ENCODE measurements around the gene CFAP74.
A peak's percentile ranks its signal among the peaks of the same experiment; 100 is the strongest.

CFAP74 gene

GRCh38 chr1:2047749-2048729 lies 44.5 kb upstream of the CFAP74 start:
- no peak overlapping the region for H3K4me3 ChIP-seq (ENCODE audit: low read depth, low read length)
- H3K27me3 ChIP-seq (ENCODE audit: control insufficient read depth, insufficient read depth, low read length): no peaks in the 10 kb centered on the region
- H3K36me3 ChIP-seq (ENCODE audit: control insufficient read depth, insufficient read depth, low read length): no peaks in the 10 kb centered on the region
- no peak for TF ChIP-seq CTCF (IDR thresholded peaks at IDR 0.05)
- H3K4me2 ChIP-seq (ENCODE audit: low read length): no peak overlapping the region
- no peak overlapping the region for H3K9ac ChIP-seq
- H3K9me3 ChIP-seq (ENCODE audit: control insufficient read depth, low read length): no peaks in the 10 kb centered on the region
- H2AFZ ChIP-seq: no peak overlapping the region
- no peaks in the 10 kb centered on the region for H3K4me1 ChIP-seq
- H3K27ac ChIP-seq: no peak overlapping the region
- H3K79me2 ChIP-seq: no peaks in the 10 kb centered on the region

GRCh38 chr1:2046953-2047748 lies 43.6 kb upstream of the CFAP74 start:
- no peak for TF ChIP-seq CTCF (IDR thresholded peaks at IDR 0.05)
- Histone ChIP-seq H3K9ac (no peak overlapping the region), H3K36me3 (ENCODE audit: control insufficient read depth, insufficient read depth, low read length) (no peaks in the 10 kb centered on the region), H3K4me2 (ENCODE audit: low read length) (no peak overlapping the region), H3K27me3 (ENCODE audit: control insufficient read depth, insufficient read depth, low read length) (no peaks in the 10 kb centered on the region), H3K4me3 (ENCODE audit: low read depth, low read length) (no peak overlapping the region), H3K9me3 (ENCODE audit: control insufficient read depth, low read length) (no peaks in the 10 kb centered on the region), H2AFZ (no peak overlapping the region), H3K27ac (no peak overlapping the region), H3K79me2 (no peaks in the 10 kb centered on the region), H3K4me1 (no peaks in the 10 kb centered on the region)

- Histone ChIP-seq H3K27me3 (ENCODE audit: control insufficient read depth, insufficient read depth, low read length) (no peaks in the 10 kb centered on the region), H3K4me3 (ENCODE audit: low read depth, low read length) (no peak overlapping the region)
Observed at GRCh38 chr1:2046174-2046917, 42.8 kb upstream of the CFAP74 start.

More at GRCh38 chr1:2046174-2046917, 42.8 kb upstream of the CFAP74 start:
- Histone ChIP-seq H3K36me3 (ENCODE audit: control insufficient read depth, insufficient read depth, low read length) (no peaks in the 10 kb centered on the region), H2AFZ (no peak overlapping the region), H3K9me3 (ENCODE audit: control insufficient read depth, low read length) (no peaks in the 10 kb centered on the region), H3K27ac (no peak overlapping the region), H3K4me1 (no peaks in the 10 kb centered on the region), H3K4me2 (ENCODE audit: low read length) (no peak overlapping the region), H3K79me2 (no peaks in the 10 kb centered on the region), H3K9ac (no peak overlapping the region)
- TF ChIP-seq CTCF (IDR thresholded peaks at IDR 0.05): peak; percentile 37

Data from parathyroid adenoma (tissue), 2 donors.